CD4-positive, alpha-beta T cell (primary cell): ENCODE data around the gene HDAC4. TPM values are rescaled to one million over a fixed set of nuclear protein-coding genes. Genes with fewer than 3 reads are reported as not detected.

Source experiments
- ATAC-seq: fragments of 200-7000 bp; cut with Tn5 transposase; one replicate; pipeline ENCODE4 v1.10.0; 2022; ENCODE audit warnings: mild to moderate bottlenecking; ENCODE audit not compliant: poor library complexity
- CTCF ChIA-PET: fragments of 350-600 bp; sonication (Branson Sonifier 250); formaldehyde crosslinking; loops from one replicate; lab custom pipeline; 2021; ENCODE audit warnings: antibody characterized with exemption, inconsistent platforms; lab: Charles Lee
- POLR2A ChIA-PET: fragments of 350-600 bp; sonication (Branson Sonifier 250); formaldehyde crosslinking; loops from one replicate; lab custom pipeline; 2021; ENCODE audit warnings: antibody characterized with exemption, inconsistent platforms; lab: Charles Lee
- DNase-seq, 14 experiments: peaks; one replicate each; pipeline ENCODE4 v3.0.0-alpha.2; 2013 to 2020; ENCODE audit warnings: mixed read lengths in 2 of 14
- H3K27ac ChIP-seq, 2 donors: one replicate each; pipeline versions ENCODE4 v1.5.1 to v1.7.0; 2013; ENCODE audit warnings: low read length in 2 of 2, low read depth in 1 of 2, mild to moderate bottlenecking in 1 of 2
- H3K27me3 ChIP-seq, 2 experiments: 1 replicate in 1 of 2; 2 replicates in 1 of 2; pipeline versions ENCODE4 v1.6.1 to v1.7.0; 2013; ENCODE audit warnings: low read length in 2 of 2, control low read depth in 1 of 2, mild to moderate bottlenecking in 1 of 2, moderate library complexity in 1 of 2; ENCODE audit not compliant: insufficient read depth in 2 of 2, control insufficient read depth in 1 of 2
- H3K36me3 ChIP-seq: one replicate; pipeline ENCODE4 v1.6.1; 2013; ENCODE audit warnings: low read length, control low read depth; ENCODE audit not compliant: insufficient read depth
- H3K4me1 ChIP-seq: one replicate; pipeline ENCODE4 v1.6.1; 2013; ENCODE audit warnings: low read length, control low read depth; ENCODE audit not compliant: insufficient read depth
- H3K4me3 ChIP-seq: one replicate; pipeline ENCODE4 v1.5.1; 2013; ENCODE audit warnings: mild to moderate bottlenecking, low read length, moderate library complexity
- H3K9me3 ChIP-seq, 2 experiments: 1 replicate in 1 of 2; 2 replicates in 1 of 2; pipeline versions ENCODE4 v1.6.1 to v1.7.0; 2013; ENCODE audit warnings: low read length in 2 of 2, mild to moderate bottlenecking in 2 of 2, control low read depth in 1 of 2, moderate library complexity in 1 of 2; ENCODE audit not compliant: control insufficient read depth in 1 of 2, insufficient read depth in 1 of 2
- H3K27ac Mint-ChIP-seq: one replicate; pipeline ENCODE4 v1.8.0; 2020; ENCODE audit warnings: mixed read lengths
- H3K27me3 Mint-ChIP-seq: one replicate; pipeline ENCODE4 v1.8.0; 2021; ENCODE audit warnings: mixed read lengths
- H3K36me3 Mint-ChIP-seq: one replicate; pipeline ENCODE4 v1.8.0; 2021; ENCODE audit warnings: low read depth, mixed read lengths
- H3K4me1 Mint-ChIP-seq: one replicate; pipeline ENCODE4 v1.8.0; 2021; ENCODE audit warnings: low read depth, mixed read lengths
- H3K4me3 Mint-ChIP-seq: one replicate; pipeline ENCODE4 v1.8.0; 2020; ENCODE audit warnings: mild to moderate bottlenecking, mixed read lengths
- H3K9me3 Mint-ChIP-seq: one replicate; pipeline ENCODE4 v1.8.0; 2020; ENCODE audit warnings: mixed read lengths
- intact Hi-C, 2 experiments: fragments of 100-400 bp; cut with DNase I in 1 of 2; cut with micrococcal nuclease in 1 of 2; formaldehyde crosslinking; loops; one replicate each; pipeline versions ENCODE4 v1.15.1 to v1.9.0; 2023 to 2025; cut with DNase I, micrococcal nuclease
- total RNA-seq, 174 experiments: library from RNA in 2 of 174; stranded (reverse) in 2 of 174; gene quantifications; one replicate each; pipeline ENCODE4 v1.2.3 and lab custom pipeline; 2021 to 2026
- TF ChIP-seq, protein P1 (sequence below): fragments of 200-600 bp; IDR thresholded peaks from one replicate; pipeline ENCODE4 v1.8.0; 2022; ENCODE audit warnings: antibody characterized with exemption, mild to moderate bottlenecking

HDAC4 gene
- total RNA-seq, 2 experiments from 2014 or later = 45.3 to 49.2 TPM

DNA sequence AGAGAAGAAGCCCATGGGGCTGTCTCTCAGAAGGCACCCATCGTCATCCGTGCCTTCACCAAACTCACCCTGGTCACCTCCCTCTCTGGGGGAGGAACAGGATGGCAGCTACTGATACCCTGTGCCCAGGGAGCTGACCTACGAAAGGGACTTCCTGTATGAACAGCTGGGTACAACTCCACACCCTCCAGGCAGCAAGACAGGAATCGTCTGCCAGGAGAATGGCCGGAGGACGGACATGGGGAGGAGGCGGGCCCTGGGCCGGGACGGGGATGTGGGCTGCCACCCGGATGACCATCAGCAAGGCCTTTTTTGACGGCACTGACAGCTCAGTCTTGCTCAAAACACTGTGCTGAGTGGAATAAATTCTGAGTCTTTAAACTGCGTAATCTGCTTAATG is 243.6 kb downstream of the HDAC4 start:
- Histone ChIP-seq H3K4me3 (no peak overlapping the region), H3K27ac (no peak overlapping the region), H3K27me3 (no peaks in the 10 kb centered on the region), H3K4me1 (peaks cover 4% of the 10 kb centered on the region), H3K36me3 (peaks cover 77% of the 10 kb centered on the region), H3K9me3 (peaks cover 0 to 3% of the 10 kb centered on the region in 2 experiments)
- H3K27me3 Mint-ChIP-seq = no peaks in the 10 kb centered on the region
- DNase-seq = peak in 1 of 14 experiments; percentile 20
- intact Hi-C loops = no loop called here
- no peak overlapping the region for H3K4me3 Mint-ChIP-seq
- ATAC-seq = no peak
- H3K4me1 Mint-ChIP-seq = peaks cover 3% of the 10 kb centered on the region
- H3K27ac Mint-ChIP-seq = no peak overlapping the region
- ChIA-PET POLR2A (interaction anchor here (1.0 kb wide), 1 partner anchor 90 kb away, joined by 3 read pairs; no protein-coding TSS in a partner anchor), CTCF (no interaction called here)
- no peaks in the 10 kb centered on the region for H3K9me3 Mint-ChIP-seq
- TF ChIP-seq, protein P1, sequence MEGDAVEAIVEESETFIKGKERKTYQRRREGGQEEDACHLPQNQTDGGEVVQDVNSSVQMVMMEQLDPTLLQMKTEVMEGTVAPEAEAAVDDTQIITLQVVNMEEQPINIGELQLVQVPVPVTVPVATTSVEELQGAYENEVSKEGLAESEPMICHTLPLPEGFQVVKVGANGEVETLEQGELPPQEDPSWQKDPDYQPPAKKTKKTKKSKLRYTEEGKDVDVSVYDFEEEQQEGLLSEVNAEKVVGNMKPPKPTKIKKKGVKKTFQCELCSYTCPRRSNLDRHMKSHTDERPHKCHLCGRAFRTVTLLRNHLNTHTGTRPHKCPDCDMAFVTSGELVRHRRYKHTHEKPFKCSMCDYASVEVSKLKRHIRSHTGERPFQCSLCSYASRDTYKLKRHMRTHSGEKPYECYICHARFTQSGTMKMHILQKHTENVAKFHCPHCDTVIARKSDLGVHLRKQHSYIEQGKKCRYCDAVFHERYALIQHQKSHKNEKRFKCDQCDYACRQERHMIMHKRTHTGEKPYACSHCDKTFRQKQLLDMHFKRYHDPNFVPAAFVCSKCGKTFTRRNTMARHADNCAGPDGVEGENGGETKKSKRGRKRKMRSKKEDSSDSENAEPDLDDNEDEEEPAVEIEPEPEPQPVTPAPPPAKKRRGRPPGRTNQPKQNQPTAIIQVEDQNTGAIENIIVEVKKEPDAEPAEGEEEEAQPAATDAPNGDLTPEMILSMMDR = no peak
- peaks cover 84% of the 10 kb centered on the region for H3K36me3 Mint-ChIP-seq

DNA sequence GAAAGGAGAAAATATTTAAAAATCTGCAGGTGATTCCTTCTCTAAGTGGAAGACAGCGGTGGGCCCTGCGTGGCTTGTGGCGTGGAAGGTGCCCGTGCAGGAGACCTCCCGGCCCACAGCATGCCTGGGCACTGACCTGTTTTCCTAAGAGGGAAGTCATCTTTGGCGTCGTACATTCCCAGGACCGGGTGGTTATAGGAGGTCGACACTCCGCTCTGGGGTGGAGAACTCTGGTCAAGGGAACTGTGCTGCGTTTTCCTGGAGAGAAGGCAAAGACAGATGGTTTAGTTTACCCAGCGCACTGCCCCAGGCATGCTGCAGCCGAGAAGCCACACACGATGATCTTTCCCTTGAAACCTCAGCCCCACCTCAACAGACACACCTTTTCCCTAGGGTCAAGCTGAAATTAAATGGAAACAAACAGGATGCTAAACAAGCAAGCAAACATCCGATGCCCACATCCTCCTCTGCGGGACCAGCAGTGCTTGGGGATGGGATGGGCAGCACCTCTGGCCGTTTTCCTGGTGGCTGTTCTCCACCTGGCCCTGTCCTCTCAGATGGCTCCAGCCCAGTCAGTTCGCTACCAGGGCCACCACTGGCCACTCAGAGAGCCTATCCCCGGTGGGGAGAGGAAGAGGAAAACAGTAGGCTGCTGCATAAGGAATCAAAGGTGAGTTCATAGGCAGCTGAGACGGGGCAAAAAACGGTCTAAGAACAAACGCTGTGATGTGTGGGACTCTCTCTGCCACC is 244.1 kb downstream of the HDAC4 start:
- Histone ChIP-seq H3K27ac (no peak overlapping the region), H3K36me3 (peaks cover 77% of the 10 kb centered on the region), H3K4me1 (peaks cover 9% of the 10 kb centered on the region), H3K4me3 (no peak overlapping the region), H3K27me3 (no peaks in the 10 kb centered on the region), H3K9me3 (peaks cover 0 to 7% of the 10 kb centered on the region in 2 experiments)
- no peaks in the 10 kb centered on the region for H3K27me3 Mint-ChIP-seq
- ChIA-PET CTCF (no interaction called here), POLR2A (no interaction called here)
- peak in 1 of 14 experiments; percentile 8 for DNase-seq
- H3K9me3 Mint-ChIP-seq = no peaks in the 10 kb centered on the region
- TF ChIP-seq, protein P1 = no peak
- no peak overlapping the region for H3K27ac Mint-ChIP-seq
- H3K36me3 Mint-ChIP-seq = peaks cover 84% of the 10 kb centered on the region
- ATAC-seq = no peak
- intact Hi-C loops = no loop called here
- H3K4me3 Mint-ChIP-seq = no peak overlapping the region
- H3K4me1 Mint-ChIP-seq = peaks cover 3% of the 10 kb centered on the region

DNA sequence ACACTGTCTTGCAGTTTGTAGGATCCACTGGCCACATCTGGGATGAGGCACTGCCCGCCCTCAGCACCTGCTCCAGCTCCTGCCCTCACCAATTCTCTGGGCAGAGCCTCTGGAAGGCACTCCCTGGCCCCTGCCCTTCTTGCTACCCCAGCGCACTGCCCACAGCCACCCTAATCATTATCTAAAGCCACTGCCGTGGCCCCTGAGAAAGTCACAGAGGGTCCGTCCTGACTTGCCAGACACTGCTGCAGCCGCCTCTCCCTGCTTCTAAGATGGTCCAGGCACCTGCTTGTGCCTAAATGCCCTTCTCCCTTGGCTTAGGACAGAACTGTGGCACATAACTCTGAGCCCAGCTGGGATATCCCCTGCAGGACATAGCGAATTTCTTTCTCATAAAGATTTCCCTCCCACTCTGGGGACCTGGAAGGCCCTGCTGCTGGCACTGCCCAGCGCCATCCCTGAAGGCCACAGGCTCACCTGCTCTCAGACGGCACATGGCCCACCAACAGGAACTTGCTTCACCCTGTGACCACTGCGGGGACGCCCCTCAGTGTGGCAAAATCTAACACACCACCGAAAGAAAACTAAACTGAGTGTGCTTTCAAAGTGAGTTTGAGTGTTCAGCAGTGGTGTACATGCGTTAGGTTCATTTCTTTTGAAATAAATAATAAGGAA is 244.9 kb downstream of the HDAC4 start:
- Histone ChIP-seq H3K9me3 (peaks cover 7 to 14% of the 10 kb centered on the region in 2 experiments), H3K27me3 (no peaks in the 10 kb centered on the region), H3K4me1 (peaks cover 17% of the 10 kb centered on the region), H3K4me3 (no peak overlapping the region), H3K36me3 (peaks cover 73% of the 10 kb centered on the region), H3K27ac (no peak overlapping the region)
- peak in 1 of 14 experiments; percentile 12 for DNase-seq
- Mint-ChIP-seq H3K27me3 (no peaks in the 10 kb centered on the region), H3K9me3 (peaks cover 2% of the 10 kb centered on the region), H3K36me3 (peaks cover 81% of the 10 kb centered on the region), H3K4me3 (no peak overlapping the region), H3K27ac (peak overlapping the region; percentile 42), H3K4me1 (peaks cover 8% of the 10 kb centered on the region)
- TF ChIP-seq, protein P1 = no peak
- intact Hi-C loops = no loop called here
- POLR2A ChIA-PET = no interaction called here
- no peak for ATAC-seq
- CTCF ChIA-PET = no interaction called here
